Measurements from ENCODE around the gene SERF2.
"Not testable (repeated sequence)": the region's sequence is repeated elsewhere in the genome, so short reads cannot be mapped to it uniquely, and the experiment has no call there.

The SERF2 gene

GRCh38 chr15:43830691-43831275 is 38.7 kb downstream of the SERF2 start:
- DNase-seq: not testable (repeated sequence)

DNA sequence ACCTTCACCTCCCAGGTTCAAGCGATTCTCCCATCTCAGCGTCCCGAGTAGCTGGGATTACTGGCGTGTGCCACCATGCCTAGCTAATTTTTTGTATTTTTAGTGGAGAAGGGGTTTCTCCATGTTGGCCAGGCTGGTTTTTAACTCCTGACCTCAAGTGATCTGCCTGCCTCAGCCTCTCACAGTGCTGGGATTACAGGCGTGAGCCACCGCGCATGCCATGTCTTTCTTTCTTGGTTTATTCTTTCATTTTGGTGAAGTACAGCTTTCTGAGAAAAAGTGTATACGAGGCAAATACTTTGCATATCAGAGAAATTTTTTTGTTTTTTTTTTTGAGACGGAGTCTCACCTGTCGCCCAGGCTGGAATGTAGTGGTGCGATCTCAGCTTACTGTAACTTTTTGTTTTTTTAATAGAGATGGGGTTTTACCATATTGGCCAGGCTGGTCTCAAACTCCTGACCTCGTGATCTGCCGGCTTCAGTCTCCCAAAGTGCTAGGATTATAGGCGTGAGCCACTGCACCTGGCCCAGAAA is 39.5 kb downstream of the SERF2 start:
- DNase-seq: not testable (repeated sequence)

DNA sequence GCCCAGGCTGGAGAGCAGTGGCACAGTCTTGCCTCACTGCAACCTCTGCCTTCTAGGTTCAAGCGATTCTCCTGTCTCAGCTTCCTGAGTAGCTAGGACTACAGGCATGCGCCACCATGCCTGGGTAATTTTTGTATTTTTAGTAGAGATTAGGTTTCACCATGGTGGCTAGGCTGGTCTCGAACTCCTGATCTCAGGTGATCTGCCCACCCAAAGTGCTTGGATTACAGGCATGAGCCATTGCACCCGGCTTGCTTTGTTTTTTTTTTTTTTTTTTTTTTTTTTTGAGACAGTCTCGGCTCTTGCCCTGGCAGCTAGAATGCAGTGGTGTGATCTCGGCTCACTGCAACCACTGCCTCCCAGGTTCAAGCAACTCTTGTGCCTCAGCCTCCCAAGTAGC is 40.4 kb downstream of the SERF2 start:
- DNase-seq: not testable (repeated sequence)

DNA sequence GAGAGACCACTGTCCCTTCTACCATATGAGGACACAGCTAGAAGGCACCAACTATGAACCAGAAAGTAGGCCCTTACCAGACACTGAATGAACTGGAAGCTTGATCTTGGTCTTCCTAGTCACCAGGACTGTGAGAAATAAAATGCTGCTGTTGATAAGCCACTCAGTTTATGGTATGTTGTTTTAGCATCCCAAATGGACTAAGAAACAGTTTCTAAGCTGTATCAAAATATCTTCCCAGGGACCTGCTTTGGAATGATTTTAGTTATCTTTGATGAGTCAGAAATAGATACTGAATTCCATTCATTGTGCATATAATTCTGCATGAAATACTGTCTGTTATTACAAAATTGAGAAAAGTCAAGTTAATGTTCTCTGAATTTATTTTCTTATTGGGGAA is 53.3 kb downstream of the SERF2 start:
- no peak for DNase-seq
